Ectodermal cell (in vitro differentiated cells): ENCODE measurements around the gene LINGO4.
"Not testable (repeated sequence)": the region's sequence is repeated elsewhere in the genome, so short reads cannot be mapped to it uniquely, and the experiment has no call there.

Experiments used
- H3K27ac ChIP-seq: 2 replicates; pipeline ENCODE4 v1.7.0; 2013; ENCODE audit warnings: mild to moderate bottlenecking, low read depth, low read length; ENCODE audit not compliant: insufficient read depth, poor library complexity, severe bottlenecking
- H3K27me3 ChIP-seq: 2 replicates; pipeline ENCODE4 v1.7.0; 2013; ENCODE audit warnings: mild to moderate bottlenecking, low read length; ENCODE audit not compliant: insufficient read depth, control insufficient read depth, poor library complexity, severe bottlenecking
- H3K36me3 ChIP-seq: one replicate; pipeline ENCODE4 v1.7.0; 2013; ENCODE audit warnings: low read length; ENCODE audit not compliant: control insufficient read depth, insufficient read depth
- H3K4me1 ChIP-seq: one replicate; pipeline ENCODE4 v1.7.0; 2013; ENCODE audit warnings: low read length; ENCODE audit not compliant: control insufficient read depth, insufficient read depth
- H3K4me3 ChIP-seq: 2 replicates; pipeline ENCODE4 v1.7.0; 2013; ENCODE audit warnings: low read depth, low read length, control low read depth; ENCODE audit not compliant: insufficient read depth
- H3K9me3 ChIP-seq: 2 replicates; pipeline ENCODE4 v1.7.0; 2013; ENCODE audit warnings: mild to moderate bottlenecking, low read length, moderate library complexity; ENCODE audit not compliant: control insufficient read depth
- WGBS, 2 experiments: methylation state at CpG; one replicate each; pipeline ENCODE4 v1.1.7; 2013; ENCODE audit warnings: missing lambda C conversion rate in 2 of 2; 5-methylcytosine and 5-hydroxymethylcytosine counted together

LINGO4 gene

DNA sequence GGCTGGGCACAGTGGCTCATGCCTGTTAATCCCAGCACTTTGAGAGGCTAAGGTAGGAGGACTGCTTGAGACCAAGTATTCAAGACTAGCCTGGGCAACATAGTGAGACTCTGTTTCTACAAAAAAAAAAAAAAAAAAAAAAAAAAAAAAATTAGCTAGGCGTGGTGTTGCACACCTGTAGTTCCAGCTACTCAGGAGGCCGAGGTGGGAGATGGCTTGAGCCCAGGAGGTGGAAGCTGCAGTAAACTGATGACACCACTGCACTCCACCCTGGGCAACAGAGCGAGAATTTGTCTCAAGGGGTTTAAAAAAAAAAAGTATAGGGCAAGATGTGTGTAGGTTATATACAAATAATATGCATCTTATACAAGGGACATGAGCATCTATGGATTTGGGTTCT lies 17.5 kb downstream of the LINGO4 start:
- Histone ChIP-seq H3K27ac (no peak overlapping the region), H3K27me3 (peaks cover 13% of the 10 kb centered on the region), H3K9me3 (no peaks in the 10 kb centered on the region), H3K36me3 (no peaks in the 10 kb centered on the region), H3K4me3 (no peak overlapping the region), H3K4me1 (no peaks in the 10 kb centered on the region)
- WGBS, 2 experiments: 92 to 94% methylated on average over 3 of the region's 3 CpGs

DNA sequence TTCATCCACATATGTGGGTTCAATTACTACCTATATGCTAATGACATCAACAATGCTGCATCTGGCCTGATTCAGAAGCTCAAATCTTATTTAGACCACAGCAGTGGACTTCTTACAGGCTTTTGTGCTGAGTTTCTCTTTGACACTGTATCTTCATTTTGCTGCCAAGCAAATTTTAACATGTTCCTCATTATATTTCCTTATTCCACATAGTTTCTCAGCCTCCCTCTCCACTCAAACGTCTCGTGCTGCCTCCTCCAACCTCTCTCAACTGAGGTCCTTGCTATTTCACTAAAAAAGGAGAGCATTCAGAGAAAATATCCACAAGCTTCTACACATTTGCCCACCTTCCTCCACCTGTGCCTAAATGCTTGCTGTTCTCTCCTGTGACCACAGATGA lies 21.4 kb downstream of the LINGO4 start:
- Histone ChIP-seq H3K27me3 (no peaks in the 10 kb centered on the region), H3K4me3 (no peak overlapping the region), H3K4me1 (no peaks in the 10 kb centered on the region), H3K9me3 (no peaks in the 10 kb centered on the region), H3K36me3 (no peaks in the 10 kb centered on the region), H3K27ac (no peak overlapping the region)
- 83 to 85% methylated on average over 2 of the region's 2 CpGs for WGBS, 2 experiments

DNA sequence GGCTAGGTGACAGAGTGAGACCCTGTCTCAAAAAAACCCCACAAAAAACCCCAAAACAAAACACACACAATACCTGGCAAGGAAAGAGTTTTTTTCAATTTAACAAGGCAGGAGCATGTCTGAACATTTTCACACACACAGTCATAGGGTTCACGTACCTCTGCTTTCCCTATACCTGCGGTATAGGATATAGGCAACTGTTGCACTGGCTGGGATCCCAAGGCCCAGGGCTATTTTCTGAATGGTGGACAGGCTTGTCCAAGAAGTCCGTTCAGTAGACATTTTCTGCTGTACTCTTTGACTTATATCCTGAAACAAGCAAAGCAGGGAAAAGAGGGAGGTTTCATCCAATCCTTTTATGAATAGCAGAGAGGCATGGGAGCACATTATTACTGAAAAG lies 22.5 kb downstream of the LINGO4 start:
- WGBS, 2 experiments: 88 to 94% methylated on average over 3 of the region's 3 CpGs
- Histone ChIP-seq H3K4me1 (no peaks in the 10 kb centered on the region), H3K36me3 (no peaks in the 10 kb centered on the region), H3K9me3 (no peaks in the 10 kb centered on the region), H3K4me3 (no peak overlapping the region), H3K27ac (no peak overlapping the region), H3K27me3 (no peaks in the 10 kb centered on the region)

DNA sequence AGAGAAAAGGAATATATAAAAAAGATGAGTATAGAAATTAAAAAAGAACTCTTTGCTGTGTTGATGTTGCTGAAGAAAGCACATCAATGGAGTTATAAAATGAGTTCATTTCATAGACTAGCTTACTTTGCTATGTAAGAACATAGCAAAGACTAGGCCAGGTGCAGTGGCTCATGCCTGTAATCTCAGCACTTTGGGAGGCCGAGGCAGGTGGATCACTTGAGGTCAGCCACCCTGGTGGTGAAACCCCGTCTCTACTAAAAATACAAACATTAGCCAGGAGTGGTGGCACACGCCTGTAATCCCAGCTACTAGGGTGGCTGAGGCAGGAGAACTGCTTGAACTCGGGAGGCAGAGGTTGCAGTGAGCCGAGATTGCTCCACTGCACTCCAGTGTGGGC lies 23.2 kb downstream of the LINGO4 start:
- not testable (repeated sequence) for H3K36me3 ChIP-seq, H3K4me1 ChIP-seq, H3K9me3 ChIP-seq, H3K27me3 ChIP-seq, H3K27ac ChIP-seq, H3K4me3 ChIP-seq
- WGBS, 2 experiments: 85 to 89% methylated on average over 5 of the region's 5 CpGs

DNA sequence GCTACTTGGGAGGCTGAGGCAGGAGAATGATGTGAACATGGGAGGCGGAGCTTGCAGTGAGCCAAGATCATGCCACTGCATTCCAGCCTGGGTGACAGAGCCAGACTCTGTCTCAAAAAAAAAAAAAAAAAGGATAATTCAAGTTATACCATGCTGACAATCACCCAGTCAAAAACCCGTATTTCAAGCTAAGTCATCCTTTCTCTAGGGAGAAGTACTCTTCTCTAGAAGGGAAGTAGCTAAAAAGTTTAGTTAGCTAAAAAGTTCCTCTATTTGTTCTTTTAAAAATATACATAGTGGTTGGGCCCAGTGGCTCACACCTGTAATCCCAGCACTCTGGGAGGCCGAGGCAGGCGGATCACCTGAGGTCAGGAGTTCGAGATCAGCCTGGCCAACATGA lies 24.5 kb downstream of the LINGO4 start:
- H3K36me3 ChIP-seq, H3K27ac ChIP-seq, H3K27me3 ChIP-seq, H3K4me1 ChIP-seq, H3K4me3 ChIP-seq, H3K9me3 ChIP-seq: not testable (repeated sequence)
- WGBS, 2 experiments: 88 to 89% methylated on average over 4 of the region's 5 CpGs

DNA sequence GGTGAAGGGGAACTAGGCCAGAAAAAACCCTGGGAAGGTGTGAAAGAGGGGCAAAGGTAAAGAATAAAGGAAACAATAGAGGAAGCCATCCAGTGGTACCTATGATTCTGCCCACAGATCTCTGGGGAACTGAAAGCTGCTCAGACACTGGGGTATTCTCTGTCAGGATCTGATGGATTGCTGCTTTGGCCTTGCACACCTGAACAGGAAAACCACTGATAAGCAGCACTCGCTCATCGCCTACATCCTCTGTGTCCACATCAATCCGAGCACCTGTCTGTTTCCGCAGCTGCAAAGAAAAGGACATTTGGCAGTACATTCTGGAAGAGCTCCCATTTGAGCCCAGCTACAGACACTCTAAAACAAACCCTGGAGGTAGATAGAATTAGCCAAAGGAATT lies 25.4 kb downstream of the LINGO4 start:
- H3K27ac ChIP-seq: no peak overlapping the region
- H3K36me3 ChIP-seq: no peaks in the 10 kb centered on the region
- no peak overlapping the region for H3K4me3 ChIP-seq
- H3K4me1 ChIP-seq: no peaks in the 10 kb centered on the region
- H3K9me3 ChIP-seq: no peaks in the 10 kb centered on the region
- H3K27me3 ChIP-seq: no peaks in the 10 kb centered on the region
- 96% methylated on average over 4 of the region's 4 CpGs for WGBS, 2 experiments

DNA sequence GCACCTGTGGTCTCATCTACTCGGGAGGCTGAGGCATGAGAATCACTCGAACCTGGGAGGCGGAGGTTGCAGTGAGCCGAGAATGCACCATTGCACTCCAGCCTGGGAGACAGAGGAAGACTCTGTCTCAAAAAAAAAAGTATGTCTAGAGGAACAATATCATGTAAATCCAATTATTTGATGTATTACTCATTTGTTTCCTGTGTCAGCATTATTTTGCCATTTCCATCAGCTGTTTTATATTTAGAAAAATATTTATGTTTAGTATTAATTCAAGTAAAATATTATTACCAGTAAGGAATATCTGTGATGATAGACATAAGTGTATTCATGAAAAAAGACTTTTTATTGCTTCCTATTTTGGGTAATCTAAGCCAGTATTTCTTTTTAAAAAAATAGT lies 27.9 kb downstream of the LINGO4 start:
- no peak overlapping the region for H3K27ac ChIP-seq
- H3K36me3 ChIP-seq: no peaks in the 10 kb centered on the region
- no peaks in the 10 kb centered on the region for H3K4me1 ChIP-seq
- H3K4me3 ChIP-seq: no peak overlapping the region
- H3K27me3 ChIP-seq: no peaks in the 10 kb centered on the region
- 74 to 88% methylated on average over 4 of the region's 4 CpGs for WGBS, 2 experiments
- no peaks in the 10 kb centered on the region for H3K9me3 ChIP-seq

DNA sequence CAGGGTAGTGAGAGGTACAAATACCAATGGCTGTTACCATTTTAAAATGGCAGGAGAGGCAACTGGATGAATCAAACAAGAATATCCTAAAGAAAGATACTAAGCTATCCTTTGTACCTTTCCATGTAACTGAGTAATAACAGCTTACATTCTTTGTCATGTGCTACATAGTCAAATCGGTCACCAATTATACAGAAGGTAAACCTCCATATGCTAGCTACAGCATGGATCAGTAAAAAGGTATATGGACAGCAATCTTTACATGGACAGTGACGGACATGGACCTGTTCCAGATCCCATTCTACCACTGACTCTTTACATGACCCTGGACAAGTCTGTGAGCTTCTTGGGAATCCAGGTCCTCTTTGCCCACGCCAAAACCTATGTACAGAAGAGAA lies 28.6 kb downstream of the LINGO4 start:
- H3K4me3 ChIP-seq: no peak overlapping the region
- no peaks in the 10 kb centered on the region for H3K9me3 ChIP-seq
- H3K27me3 ChIP-seq: no peaks in the 10 kb centered on the region
- no peak overlapping the region for H3K27ac ChIP-seq
- H3K4me1 ChIP-seq: no peaks in the 10 kb centered on the region
- H3K36me3 ChIP-seq: no peaks in the 10 kb centered on the region
- WGBS, 2 experiments: 85 to 89% methylated on average over 3 of the region's 3 CpGs

DNA sequence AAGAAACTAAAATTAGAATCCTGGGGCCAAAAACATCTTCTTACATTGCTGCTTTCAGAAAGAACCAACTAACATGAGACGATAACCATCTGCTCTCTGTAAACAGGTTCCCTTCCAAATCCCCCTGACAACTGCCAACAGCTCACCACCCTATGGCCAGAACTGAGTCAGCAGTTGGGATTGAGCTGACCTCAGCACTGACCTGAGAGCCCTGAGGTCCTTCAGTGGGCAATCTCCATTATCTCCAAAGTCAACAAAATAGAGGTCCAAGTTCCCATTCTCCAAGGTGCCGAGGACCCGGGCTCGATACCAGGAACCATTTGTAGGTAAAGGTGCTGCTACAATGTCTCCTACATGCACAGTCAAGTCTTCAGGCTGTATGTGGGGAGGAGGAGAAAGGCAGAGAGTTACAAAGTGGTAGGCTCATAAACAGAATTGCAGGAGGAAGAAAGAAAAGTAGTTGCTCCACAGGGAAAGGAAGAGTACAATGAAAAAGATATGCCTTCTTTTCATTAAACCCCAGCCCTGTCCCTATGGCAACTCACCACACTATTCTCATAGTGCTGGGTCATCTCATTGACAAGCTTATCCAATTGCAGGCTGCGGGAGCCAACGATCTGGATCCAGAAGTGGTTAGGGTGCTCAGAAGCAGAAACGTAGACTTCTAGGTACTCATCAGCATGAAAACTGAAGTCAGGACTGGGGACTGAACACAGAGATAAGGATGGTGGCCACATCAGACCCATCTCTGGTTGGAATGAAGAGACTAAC lies 29.1 kb downstream of the LINGO4 start:
- Histone ChIP-seq H3K9me3 (no peaks in the 10 kb centered on the region), H3K36me3 (no peaks in the 10 kb centered on the region), H3K4me3 (no peak overlapping the region), H3K4me1 (no peaks in the 10 kb centered on the region), H3K27ac (no peak overlapping the region), H3K27me3 (no peaks in the 10 kb centered on the region)
- 95 to 97% methylated on average over 7 of the region's 7 CpGs for WGBS, 2 experiments

DNA sequence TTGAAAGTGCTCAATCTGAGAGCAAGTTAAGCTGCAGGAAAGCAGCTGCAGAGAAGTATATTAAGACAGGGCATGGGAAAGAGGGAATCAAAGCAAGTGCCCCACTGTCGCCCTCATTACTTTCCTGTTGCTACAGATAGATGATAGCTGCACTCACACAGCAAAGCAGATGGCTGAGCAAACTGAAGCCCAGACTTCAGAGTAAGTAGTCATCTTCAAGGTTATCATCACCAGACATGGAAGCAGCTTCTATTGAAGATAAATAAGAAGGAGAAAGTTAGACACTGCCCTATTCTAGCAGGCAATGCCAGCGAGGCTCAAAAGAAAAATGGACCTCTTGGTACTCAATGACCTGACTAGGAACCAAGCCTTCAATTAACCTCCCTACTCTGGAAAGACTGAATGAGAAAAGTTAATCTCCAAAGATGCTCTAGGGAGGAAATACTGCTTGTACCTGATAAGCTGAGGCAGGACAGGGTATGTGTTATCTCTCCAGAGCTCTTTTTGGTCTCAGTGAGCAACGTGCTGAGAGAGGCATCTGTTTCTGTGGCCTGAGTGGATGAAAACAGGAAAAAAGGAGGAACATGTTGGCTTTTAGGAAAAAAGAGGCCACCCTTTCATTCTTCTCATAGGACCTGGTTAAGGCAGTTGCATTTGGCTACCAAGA lies 30.8 kb downstream of the LINGO4 start:
- Histone ChIP-seq H3K36me3 (no peaks in the 10 kb centered on the region), H3K27ac (no peak overlapping the region), H3K9me3 (no peaks in the 10 kb centered on the region), H3K4me1 (no peaks in the 10 kb centered on the region), H3K4me3 (no peak overlapping the region), H3K27me3 (no peaks in the 10 kb centered on the region)
- 74 to 78% methylated on average over 3 of the region's 3 CpGs for WGBS, 2 experiments
